Ascending aorta (tissue), 2 donors: Measurements from ENCODE around the gene RALGDS. TPM values are rescaled to one million over a fixed set of nuclear protein-coding genes. Genes with fewer than 3 reads are reported as not detected.
"Not testable (repeated sequence)": the region's sequence is repeated elsewhere in the genome, so short reads cannot be mapped to it uniquely, and the experiment has no call there.

Source experiments
- DNase-seq, 2 donors: peaks; one replicate each; pipeline ENCODE4 v3.0.0-alpha.2; 2019; ENCODE audit warnings: low spot score in 2 of 2
- H3K27ac ChIP-seq, 2 donors: fragments of 200-600 bp; sonication (generic); one replicate each; pipeline ENCODE4 v1.5.1; 2016 to 2017; ENCODE audit warnings: mild to moderate bottlenecking in 1 of 2
- H3K27me3 ChIP-seq: fragments of 200-600 bp; sonication (generic); one replicate; pipeline ENCODE4 v1.5.1; 2017
- H3K36me3 ChIP-seq, 2 donors: fragments of 200-600 bp; sonication (generic); one replicate each; pipeline ENCODE4 v1.5.1; 2016
- H3K4me1 ChIP-seq, 2 donors: fragments of 200-600 bp; sonication (generic); one replicate each; pipeline ENCODE4 v1.5.1; 2016 to 2017; ENCODE audit warnings: mild to moderate bottlenecking in 1 of 2
- H3K4me3 ChIP-seq, 2 donors: fragments of 200-600 bp; sonication (generic); one replicate each; pipeline ENCODE4 v1.5.1; 2016 to 2017; ENCODE audit warnings: mild to moderate bottlenecking in 1 of 2
- H3K9me3 ChIP-seq, 2 donors: fragments of 200-600 bp; sonication (generic); one replicate each; pipeline ENCODE4 v1.5.1; 2016
- CTCF ChIP-seq, 3 experiments: fragments of 200-600 bp in 2 of 3; fragments of 450-650 bp in 1 of 3; sonication (generic) in 2 of 3; IDR thresholded peaks; one replicate each; pipeline ENCODE4 v1.5.1; 2016 to 2019; ENCODE audit warnings: antibody characterized with exemption in 3 of 3, mild to moderate bottlenecking in 1 of 3, moderate library complexity in 1 of 3
- intact Hi-C: fragments of 100-400 bp; cut with DNase I; formaldehyde crosslinking; loops from one replicate; pipeline ENCODE4 v1.15.1; 2023
- total RNA-seq: library from RNA; depleted of rRNA; stranded (reverse); fragments of >200 nt; gene quantifications from one replicate; pipeline ENCODE4 v1.1.0, GENCODE V29; 2016

The RALGDS gene
- total RNA-seq, 1 donor from 2014 or later: 53.9 TPM

- Histone ChIP-seq H3K9me3 (no peaks in the 10 kb centered on the region), H3K36me3 (peaks cover 3 to 5% of the 10 kb centered on the region in 2 donors), H3K4me3 (no peak overlapping the region), H3K27me3 (no peaks in the 10 kb centered on the region), H3K27ac (no peak overlapping the region), H3K4me1 (no peaks in the 10 kb centered on the region)
- TF ChIP-seq CTCF (IDR thresholded peaks at IDR 0.05): no peak
- DNase-seq: no peak
- intact Hi-C loops: no loop called here
Observed at GRCh38 chr9:133063159-133063499, 57.9 kb downstream of the RALGDS start.

- H3K9me3 ChIP-seq, intact Hi-C loops, H3K4me3 ChIP-seq, H3K4me1 ChIP-seq, H3K27me3 ChIP-seq, DNase-seq, H3K36me3 ChIP-seq, H3K27ac ChIP-seq: not testable (repeated sequence)
Observed at GRCh38 chr9:133062569-133062968, 58.5 kb downstream of the RALGDS start.

GRCh38 chr9:133061764-133062145, 59.3 kb downstream of the RALGDS start, which contains the start of gene CEL:
TSS of gene CEL (plus strand) at chr9:133061981. CDS start at chr9:133062003, 22 bp downstream.
- H3K4me1 ChIP-seq, H3K9me3 ChIP-seq, DNase-seq, intact Hi-C loops, H3K4me3 ChIP-seq, H3K27ac ChIP-seq, H3K27me3 ChIP-seq: not testable (repeated sequence)
- H3K36me3 ChIP-seq: peaks cover 12 to 16% of the 10 kb centered on the region in 2 donors

GRCh38 chr9:133061019-133061763, 59.8 kb downstream of the RALGDS start:
- H3K4me1 ChIP-seq, H3K27ac ChIP-seq, intact Hi-C loops: not testable (repeated sequence)

GRCh38 chr9:133060417-133060841, 60.6 kb downstream of the RALGDS start:
- Histone ChIP-seq H3K27ac (no peak overlapping the region), H3K36me3 (peaks cover 25 to 29% of the 10 kb centered on the region in 2 donors), H3K4me3 (no peak overlapping the region), H3K4me1 (no peaks in the 10 kb centered on the region), H3K27me3 (no peaks in the 10 kb centered on the region), H3K9me3 (no peaks in the 10 kb centered on the region)
- DNase-seq: no peak
- no peak for TF ChIP-seq CTCF (IDR thresholded peaks at IDR 0.05)
- intact Hi-C loops: no loop called here

More at GRCh38 chr9:133061019-133061763, 59.8 kb downstream of the RALGDS start:
- not testable (repeated sequence) for H3K27me3 ChIP-seq, H3K9me3 ChIP-seq, DNase-seq, H3K4me3 ChIP-seq
- peaks cover 18 to 21% of the 10 kb centered on the region in 2 donors for H3K36me3 ChIP-seq

- no peak for DNase-seq
- intact Hi-C loops: no loop called here
- H3K27ac ChIP-seq: no peak overlapping the region
- H3K4me3 ChIP-seq: no peak overlapping the region
- peaks cover 24 to 32% of the 10 kb centered on the region in 2 donors for H3K36me3 ChIP-seq
- no peaks in the 10 kb centered on the region for H3K27me3 ChIP-seq
- no peaks in the 10 kb centered on the region for H3K4me1 ChIP-seq
- TF ChIP-seq CTCF (IDR thresholded peaks at IDR 0.05): no peak
- no peaks in the 10 kb centered on the region for H3K9me3 ChIP-seq
Observed at GRCh38 chr9:133059623-133060022, 61.4 kb downstream of the RALGDS start.

- Histone ChIP-seq H3K27me3 (no peaks in the 10 kb centered on the region), H3K36me3 (peaks cover 24 to 41% of the 10 kb centered on the region in 2 donors), H3K9me3 (no peaks in the 10 kb centered on the region), H3K4me1 (no peaks in the 10 kb centered on the region), H3K4me3 (no peak overlapping the region), H3K27ac (no peak overlapping the region)
- no peak for TF ChIP-seq CTCF (IDR thresholded peaks at IDR 0.05)
- DNase-seq: no peak
- intact Hi-C loops: no loop called here
Observed at GRCh38 chr9:133058550-133059320, 62.3 kb downstream of the RALGDS start.
